ENCODE measurements around the gene SGCG.

Gene SGCG

GRCh38 chr13:23323946-23324709, 143.3 kb downstream of the SGCG start:
- in situ Hi-C loops (cut with MboI; ENCODE audit: low sequenced_read_pairs), result no loop called here

DNA sequence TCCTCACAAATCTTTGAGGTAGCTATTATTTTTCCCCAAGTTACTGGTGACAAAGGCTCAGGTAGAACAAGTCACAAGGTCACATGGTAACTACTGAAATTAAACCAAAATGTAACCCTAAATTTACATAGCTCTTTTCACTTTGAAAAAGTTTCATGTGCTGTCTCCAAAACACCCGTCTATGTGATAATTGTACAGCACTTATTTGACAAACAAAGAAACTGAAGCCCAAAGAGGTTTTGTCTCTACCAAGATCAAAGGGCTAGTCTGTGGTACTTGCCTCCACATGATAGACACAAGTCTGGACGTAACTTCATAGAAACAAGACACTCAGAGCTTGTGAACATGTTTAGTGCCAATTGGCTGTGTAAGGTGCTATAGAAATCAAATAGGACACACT, 144.4 kb downstream of the SGCG start:
- in situ Hi-C loops (cut with MboI; ENCODE audit: low sequenced_read_pairs), result no loop called here

DNA sequence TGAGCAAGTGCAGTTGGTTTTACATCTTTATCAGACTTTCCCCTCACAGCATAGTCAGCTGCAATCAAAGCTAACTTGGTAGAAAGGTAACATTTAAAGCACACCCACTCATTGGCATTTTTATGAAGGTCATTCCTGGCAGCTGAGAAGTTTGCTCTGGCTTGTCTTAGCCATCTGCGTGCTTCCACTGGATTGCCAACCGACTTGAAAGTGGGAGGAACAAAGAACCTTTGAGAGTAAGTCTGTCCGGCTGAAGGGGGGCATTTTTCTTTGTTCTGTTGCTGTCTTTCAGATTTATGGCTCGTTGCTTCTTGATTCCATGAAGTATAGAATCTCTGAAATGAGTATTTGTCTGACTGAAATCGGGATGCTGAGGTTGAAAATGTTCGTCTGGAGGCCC, 149.6 kb downstream of the SGCG start:
- in situ Hi-C loops (cut with MboI; ENCODE audit: low sequenced_read_pairs), result no loop called here

GRCh38 chr13:23339225-23339624, 158.4 kb downstream of the SGCG start:
- in situ Hi-C loops (cut with MboI; ENCODE audit: low sequenced_read_pairs), result no loop called here

DNA sequence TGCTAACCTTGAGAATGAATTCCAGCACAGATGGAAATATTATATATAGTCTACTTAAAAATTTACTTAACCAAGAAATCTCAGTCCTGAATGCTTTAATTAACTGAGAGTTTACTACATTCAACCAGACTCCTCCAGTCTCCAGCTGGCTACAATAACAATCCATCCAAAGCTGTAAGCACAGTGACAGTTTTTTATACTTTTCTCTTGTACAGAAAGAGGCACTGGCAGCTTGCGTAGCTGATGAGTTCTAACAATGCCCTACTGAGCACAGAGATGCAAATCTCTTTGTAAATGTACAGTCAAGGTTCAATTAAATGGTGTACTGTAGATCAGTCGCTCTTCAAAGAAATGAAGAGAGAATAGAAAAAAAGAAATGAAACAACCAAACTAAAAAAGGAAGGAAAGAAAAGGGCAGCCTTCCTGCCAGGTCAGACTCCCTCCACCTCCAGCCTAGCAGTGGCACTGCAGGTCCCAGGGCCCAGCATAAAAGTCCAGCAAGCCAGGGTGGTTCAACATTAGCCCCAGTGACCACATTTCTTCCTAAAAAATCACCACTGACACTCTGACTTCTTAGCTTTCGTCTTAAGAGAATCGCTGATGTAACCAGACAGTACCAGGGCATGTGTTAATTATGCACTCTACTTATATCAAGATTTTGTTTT, 164.3 kb downstream of the SGCG start:
- in situ Hi-C loops (cut with MboI; ENCODE audit: low sequenced_read_pairs), result no loop called here

GRCh38 chr13:23347601-23348000, 166.8 kb downstream of the SGCG start:
- in situ Hi-C loops (cut with MboI; ENCODE audit: low sequenced_read_pairs), result no loop called here

DNA sequence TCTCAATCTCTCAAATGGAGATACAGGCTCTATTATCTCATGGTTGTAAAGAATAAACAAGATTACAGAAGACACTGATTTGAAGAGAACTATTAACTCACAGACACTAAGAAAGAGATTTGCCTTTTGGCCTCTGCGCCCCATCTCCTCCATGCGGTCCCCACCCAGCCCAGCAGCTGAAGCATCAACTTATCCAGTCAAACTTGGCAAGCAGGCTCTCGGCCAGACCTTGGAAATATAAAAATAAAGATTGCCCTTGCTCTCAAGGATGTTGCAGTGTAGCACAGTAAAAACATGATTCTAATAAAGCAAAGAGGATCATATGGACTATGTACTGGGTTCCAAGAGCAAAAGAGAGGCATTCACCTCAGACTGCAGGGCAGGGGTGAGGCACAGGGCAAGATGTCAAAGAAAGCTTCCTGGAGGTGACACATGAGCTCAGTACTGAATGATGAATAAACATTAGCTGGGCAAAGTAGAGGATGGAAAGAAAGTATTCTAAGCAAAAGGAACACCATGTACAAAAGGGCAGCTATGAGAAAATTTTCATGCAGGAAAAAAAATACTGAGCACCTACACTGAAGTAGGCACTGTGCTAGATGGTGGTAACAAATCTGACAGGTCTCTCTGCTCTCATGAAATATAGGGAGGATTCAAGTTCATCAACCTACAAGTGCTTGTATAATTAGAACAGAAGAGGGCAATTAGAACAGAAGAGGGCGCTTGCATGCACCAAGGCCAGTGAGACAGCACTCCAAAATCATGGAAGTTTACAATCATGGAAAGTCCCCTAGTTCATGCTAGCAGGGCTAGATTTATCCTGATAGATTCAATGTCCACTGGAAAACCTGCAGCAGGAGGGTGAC, 167.7 kb downstream of the SGCG start:
- in situ Hi-C loops (cut with MboI; ENCODE audit: low sequenced_read_pairs), result no loop called here

- in situ Hi-C loops (cut with MboI; ENCODE audit: low sequenced_read_pairs), result no loop called here
These were observed 168.6 kb downstream of the SGCG start for GRCh38 chr13:23349161-23349897.

GRCh38 chr13:23350009-23350408, 169.2 kb downstream of the SGCG start:
- in situ Hi-C loops (cut with MboI; ENCODE audit: low sequenced_read_pairs), result no loop called here

GRCh38 chr13:23352161-23352560, 171.4 kb downstream of the SGCG start:
- in situ Hi-C loops (cut with MboI; ENCODE audit: low sequenced_read_pairs), result no loop called here

- in situ Hi-C loops (cut with MboI; ENCODE audit: low sequenced_read_pairs), result no loop called here
These were observed 173.7 kb downstream of the SGCG start for GRCh38 chr13:23354520-23354919.

DNA sequence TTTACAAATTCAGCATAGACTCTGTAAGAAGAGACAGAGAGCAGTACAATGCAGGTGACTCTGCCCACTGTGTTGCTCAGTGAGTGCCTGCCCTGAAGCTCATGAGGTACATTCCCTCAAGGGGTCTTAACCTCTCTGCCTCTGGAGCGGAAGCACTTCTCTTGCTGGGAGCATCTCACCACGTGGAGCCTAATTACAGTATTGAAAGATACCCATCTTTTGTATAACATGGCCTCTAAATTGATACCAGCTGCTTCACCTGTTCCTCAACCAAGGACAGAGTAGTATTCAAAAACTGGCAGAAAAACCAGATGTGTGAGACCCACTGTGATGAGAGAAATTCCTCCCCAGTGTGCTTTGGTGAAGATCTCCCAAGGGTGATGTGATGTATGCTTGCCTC, 175.6 kb downstream of the SGCG start:
- in situ Hi-C loops (cut with MboI; ENCODE audit: low sequenced_read_pairs), result no loop called here

DNA sequence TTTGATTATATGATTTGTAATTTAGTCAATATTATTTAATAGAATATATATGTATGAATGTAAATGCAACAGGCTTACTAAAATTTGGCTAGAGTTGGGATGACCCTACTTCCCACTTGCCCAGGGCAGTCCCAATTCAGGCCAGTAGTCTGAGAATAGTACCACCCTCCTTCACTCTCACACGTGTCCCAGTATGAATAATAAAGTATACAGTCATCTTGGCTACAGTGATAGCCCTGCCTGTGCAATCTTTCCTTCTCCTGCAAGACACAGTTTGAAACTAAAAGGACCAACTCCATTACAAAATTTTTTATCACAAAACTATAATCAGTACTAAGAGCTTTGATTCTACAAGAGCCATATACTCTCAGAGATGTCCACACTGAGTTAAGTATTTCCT, 176.6 kb downstream of the SGCG start:
- in situ Hi-C loops (cut with MboI; ENCODE audit: low sequenced_read_pairs), result no loop called here

DNA sequence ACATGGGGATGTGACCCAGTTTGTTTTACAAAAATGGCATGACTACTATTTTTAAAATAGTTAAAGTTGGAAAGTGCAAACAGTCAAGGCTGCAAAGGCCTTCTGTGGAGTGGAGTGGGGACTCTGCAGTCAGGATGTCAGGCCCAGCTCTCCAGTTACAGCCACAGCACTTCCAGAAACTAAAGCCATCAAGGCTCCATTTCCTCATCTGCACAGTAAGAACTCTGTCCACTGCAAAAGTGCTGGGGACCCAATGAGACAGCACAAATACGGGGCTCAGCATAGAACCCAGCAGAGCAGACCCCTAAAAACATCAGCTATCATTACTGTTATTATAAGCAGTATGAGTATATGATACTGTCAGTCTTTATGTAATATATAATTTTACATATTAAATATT, 179.1 kb downstream of the SGCG start:
- in situ Hi-C loops (cut with MboI; ENCODE audit: low sequenced_read_pairs), result no loop called here

DNA sequence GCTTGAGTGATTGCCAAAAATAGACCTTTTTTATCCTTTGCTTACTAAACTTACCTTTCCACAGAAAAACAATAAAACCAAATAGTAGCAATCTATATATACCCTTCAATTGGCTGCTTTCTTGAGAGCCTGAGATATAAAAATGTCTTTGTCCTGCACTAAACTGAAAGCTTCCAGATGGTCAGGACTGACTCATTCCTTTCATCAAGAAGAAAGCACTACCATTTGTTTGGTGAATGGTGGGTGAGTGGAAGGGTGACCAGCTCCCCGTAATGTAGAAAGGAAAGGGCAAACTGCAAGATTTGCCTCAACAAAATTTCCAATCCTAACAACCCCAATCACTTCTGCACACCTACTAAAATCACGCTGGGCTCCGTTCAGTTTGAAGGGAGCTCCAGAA, 184.9 kb downstream of the SGCG start:
- in situ Hi-C loops (cut with MboI; ENCODE audit: low sequenced_read_pairs), result no loop called here

GRCh38 chr13:23367907-23368306, 187.1 kb downstream of the SGCG start:
- in situ Hi-C loops (cut with MboI; ENCODE audit: low sequenced_read_pairs), result no loop called here

DNA sequence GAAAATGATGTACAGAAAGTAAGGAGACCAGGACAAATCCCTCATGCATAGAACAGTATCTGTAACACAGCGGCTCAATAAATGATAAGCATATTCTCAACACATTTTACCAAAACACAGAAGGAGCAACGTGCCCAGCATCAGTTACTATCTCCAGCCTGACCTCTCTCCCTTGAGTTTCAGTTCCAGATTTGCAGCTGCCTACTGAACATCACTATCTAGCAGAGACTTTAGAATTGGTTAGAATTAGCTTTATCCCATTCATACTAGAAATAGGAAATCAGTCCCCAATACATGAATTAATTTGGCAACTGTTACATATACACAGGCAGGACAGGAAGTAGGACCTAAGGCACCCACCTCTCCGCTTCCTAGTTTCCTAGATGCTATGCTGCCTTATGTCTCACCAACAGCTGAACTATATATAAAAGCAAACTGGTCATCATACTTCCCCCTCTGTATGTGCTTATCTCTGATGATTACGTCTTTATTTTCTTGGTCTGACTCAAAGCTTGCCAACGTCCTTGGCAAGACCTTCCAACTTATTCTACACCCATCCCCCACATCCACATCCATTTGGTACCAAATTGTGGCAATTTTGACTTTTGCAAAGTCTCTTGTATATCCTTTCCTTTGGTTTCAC, 191.6 kb downstream of the SGCG start:
- in situ Hi-C loops (cut with MboI; ENCODE audit: low sequenced_read_pairs), result no loop called here
